Amniotic epithelial cell (primary cell): ENCODE data around the gene UBQLN3.

Source experiments
- DNase-seq: peaks from one replicate; pipeline ENCODE4 v3.0.0-alpha.2; 2010; ENCODE audit warnings: low read depth

The UBQLN3 gene

DNA sequence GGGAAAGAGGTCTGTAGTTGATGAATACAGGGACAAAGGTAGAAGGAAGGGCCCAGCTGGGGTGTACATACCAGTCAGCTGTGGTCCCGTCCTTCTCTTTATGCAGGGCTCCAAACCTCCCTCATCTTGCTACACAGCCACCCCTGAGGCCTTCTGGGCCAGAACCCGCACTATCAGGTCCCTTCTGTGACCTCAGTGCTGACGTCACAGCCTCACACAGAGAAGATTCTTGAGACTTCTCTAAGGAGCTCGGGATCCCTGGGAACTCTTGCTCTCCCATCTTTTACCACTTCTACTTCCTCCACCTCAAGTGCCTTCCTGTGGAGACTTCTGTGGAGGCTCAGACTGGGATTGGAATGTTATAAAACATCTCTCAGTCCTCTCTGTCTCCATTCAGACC lies at the start of gene UBQLN3:
TSS of gene UBQLN3 (minus strand) at position 155 of the 400 bp plus-strand sequence. CDS start 399 bp downstream, outside the sequence.
- DNase-seq = no peak

GRCh38 chr11:5557751-5558150 lies 48.0 kb upstream of the UBQLN3 start:
- DNase-seq = no peak

GRCh38 chr11:5556596-5557188 lies 46.9 kb upstream of the UBQLN3 start:
- DNase-seq = peak; percentile 3

- DNase-seq = no peak
Measured at GRCh38 chr11:5553343-5553742, 43.6 kb upstream of the UBQLN3 start.

GRCh38 chr11:5550440-5551095 lies 40.8 kb upstream of the UBQLN3 start:
- DNase-seq = peak; percentile 57

DNA sequence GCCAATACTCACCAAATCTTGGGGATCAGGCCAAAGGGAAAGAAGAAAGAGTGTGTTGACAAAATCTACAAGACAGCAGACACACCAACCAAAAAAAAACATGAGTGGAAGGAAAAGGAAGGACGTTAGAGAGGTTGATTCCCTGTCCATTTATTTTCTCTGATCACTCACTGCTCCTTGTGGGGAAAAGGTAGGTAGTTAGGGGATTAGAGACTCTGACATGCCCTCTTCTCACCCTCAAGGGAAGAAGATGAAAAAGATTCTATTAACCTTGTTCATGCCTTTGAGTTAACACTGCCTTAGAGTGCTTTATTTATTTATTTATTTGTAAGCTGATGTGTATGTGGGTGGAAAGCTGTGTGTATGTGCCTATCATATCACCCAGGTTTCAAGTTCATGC lies 38.7 kb upstream of the UBQLN3 start, which contains the start of gene OR52H1:
TSS of gene OR52H1 (minus strand) at position 101 of the 400 bp plus-strand sequence. CDS start 3,035 bp downstream, outside the sequence.
- DNase-seq = no peak

DNA sequence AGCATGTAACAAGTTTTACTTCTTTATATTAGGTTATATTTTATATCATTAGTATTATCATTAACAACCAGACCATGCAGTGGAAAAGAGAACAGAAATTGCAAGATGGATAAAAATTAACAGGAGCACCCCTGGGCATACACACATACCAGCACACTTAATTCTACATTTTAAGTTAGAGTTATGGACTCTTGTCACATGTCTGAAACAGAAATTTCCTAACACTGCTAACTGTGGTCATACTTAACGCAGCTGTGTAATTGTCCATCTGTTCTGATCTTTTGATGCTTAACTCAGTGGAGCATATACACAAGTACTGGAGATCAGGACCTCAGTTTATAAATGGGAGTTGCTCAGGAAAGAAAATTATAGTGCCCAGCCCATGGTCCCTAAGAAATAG lies 38.2 kb upstream of the UBQLN3 start:
- DNase-seq = no peak

DNA sequence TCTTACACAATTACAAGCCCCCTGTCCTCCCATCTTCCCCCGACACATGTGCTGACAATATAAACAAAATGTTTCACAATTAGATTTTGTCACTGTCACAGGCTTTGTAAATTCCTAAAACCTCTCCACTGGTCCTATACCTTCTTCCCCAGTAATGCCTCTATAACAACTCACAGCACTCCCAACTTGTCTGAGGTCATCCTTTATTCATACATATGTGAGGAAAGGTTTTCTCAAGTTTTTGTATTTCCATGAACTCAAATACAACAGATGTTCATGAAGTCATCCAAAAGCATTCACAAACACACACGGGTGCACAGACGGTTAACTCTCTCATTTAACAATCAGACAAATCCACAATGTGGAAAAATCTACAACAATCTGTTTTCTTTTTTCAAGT lies 36.7 kb upstream of the UBQLN3 start:
- DNase-seq = no peak

GRCh38 chr11:5541427-5541826 lies 31.7 kb upstream of the UBQLN3 start:
- no peak for DNase-seq

GRCh38 chr11:5536482-5536881 lies 26.7 kb upstream of the UBQLN3 start:
- DNase-seq = no peak

DNA sequence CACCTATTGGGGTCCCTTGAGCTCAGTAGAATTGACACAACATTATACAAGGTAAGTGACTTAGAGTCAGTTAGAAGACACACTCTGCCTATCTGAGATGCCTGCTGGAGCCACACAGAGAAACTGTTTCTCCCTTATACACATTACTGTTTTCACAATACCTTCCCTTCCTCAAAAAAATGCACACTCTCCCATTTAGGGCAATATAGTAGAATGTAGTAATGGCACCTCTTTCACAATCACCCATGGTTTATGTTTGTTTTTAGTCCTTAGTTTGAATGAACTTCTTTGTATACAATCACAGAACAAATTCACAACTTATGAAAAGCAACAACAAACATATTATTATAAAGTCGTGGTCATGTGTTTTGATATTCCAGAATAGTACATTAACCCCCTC lies 24.3 kb upstream of the UBQLN3 start:
- DNase-seq = peak; percentile 3

- no peak for DNase-seq
Measured at GRCh38 chr11:5531053-5531831, 21.5 kb upstream of the UBQLN3 start.

- DNase-seq = no peak
Measured at GRCh38 chr11:5528495-5528894, 18.7 kb upstream of the UBQLN3 start.

GRCh38 chr11:5527716-5528115 lies 18.0 kb upstream of the UBQLN3 start:
- no peak for DNase-seq

GRCh38 chr11:5524756-5525155 lies 15.0 kb upstream of the UBQLN3 start:
- DNase-seq = no peak

DNA sequence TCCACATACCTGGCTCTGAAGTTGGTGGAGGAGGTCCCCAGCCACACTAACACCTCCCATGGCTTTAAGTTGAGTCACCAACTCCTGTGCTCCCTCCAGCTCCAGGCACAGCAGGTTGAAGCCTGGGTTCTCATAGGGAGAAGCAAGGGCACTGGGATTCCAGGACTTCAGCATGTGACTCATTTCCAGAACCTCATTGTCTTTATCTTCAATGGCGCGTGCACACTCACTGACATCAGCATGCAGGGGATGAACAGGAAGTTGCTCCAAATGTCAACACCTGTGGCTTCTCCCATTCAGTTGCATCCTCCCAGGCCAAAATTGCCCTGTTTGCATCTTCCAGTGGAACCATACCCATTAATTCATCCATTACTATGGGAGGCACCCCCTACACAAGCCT lies 12.6 kb upstream of the UBQLN3 start:
- DNase-seq = no peak

DNA sequence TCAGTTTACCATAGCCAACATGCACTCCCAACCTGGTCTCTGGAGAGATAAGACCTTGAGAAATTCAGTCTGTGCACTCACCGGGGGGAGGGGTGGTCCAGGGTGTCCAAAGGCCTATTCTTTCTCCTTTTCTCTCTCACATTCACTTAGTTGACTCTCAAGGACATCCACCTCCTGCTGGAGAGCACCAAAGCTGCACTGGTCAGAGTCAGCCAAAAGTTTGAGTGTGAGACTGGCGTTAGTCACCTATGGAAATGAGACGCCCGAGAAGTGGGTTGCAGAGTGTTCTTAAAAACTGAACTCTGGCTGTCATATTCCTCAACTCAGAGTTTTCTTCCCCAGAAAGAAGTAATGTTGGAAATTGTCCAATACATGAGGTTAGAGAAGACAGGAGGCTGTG lies 11.8 kb upstream of the UBQLN3 start:
- DNase-seq = no peak

- DNase-seq = no peak
Measured at GRCh38 chr11:5516599-5516998, 6.8 kb upstream of the UBQLN3 start, which contains the start of gene UBQLNL. Gene UBQLNL (minus strand): TSS chr11:5516699. CDS start chr11:5516441, 258 bp downstream.

DNA sequence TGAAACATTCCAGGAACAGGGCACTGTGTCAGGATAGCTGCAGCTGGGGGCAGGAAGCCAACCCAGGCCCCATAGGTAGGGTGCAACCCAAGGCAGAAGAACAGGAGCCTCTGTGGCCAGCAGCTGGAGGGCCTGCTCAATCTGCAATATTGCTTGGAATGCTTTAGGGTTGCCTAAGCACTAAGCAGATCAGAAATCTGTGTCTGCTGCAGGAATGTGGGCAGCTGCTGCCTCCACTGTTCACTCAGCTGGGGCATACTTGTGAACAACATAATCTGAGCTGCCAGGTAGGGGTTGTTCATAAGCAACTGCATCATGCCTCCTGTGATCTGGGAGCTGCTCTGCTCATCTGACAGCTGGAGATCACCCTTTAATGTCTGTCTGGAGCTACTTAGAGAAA lies 5.1 kb upstream of the UBQLN3 start:
- no peak for DNase-seq

GRCh38 chr11:5508605-5509004 lies 1.2 kb downstream of the UBQLN3 start:
- no peak for DNase-seq

DNA sequence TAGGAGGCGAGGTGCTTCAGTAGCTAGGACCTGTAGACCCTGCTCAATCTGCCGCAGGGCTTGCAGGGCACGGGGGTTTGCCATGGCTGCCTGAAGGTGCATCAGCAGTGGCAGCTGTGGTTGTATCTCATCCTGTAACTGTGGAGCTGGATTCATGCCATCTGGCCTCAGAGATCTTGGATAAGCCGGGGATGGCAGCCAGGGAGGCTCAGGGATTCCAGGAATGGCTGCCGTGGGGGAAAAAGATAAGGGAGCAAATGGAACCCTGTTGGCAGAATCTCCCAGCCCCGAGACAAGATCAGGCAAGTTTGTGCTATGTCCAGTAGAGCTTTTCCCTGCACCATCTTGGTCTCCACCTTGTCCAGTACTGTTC lies 1.8 kb downstream of the UBQLN3 start:
- DNase-seq = no peak

DNA sequence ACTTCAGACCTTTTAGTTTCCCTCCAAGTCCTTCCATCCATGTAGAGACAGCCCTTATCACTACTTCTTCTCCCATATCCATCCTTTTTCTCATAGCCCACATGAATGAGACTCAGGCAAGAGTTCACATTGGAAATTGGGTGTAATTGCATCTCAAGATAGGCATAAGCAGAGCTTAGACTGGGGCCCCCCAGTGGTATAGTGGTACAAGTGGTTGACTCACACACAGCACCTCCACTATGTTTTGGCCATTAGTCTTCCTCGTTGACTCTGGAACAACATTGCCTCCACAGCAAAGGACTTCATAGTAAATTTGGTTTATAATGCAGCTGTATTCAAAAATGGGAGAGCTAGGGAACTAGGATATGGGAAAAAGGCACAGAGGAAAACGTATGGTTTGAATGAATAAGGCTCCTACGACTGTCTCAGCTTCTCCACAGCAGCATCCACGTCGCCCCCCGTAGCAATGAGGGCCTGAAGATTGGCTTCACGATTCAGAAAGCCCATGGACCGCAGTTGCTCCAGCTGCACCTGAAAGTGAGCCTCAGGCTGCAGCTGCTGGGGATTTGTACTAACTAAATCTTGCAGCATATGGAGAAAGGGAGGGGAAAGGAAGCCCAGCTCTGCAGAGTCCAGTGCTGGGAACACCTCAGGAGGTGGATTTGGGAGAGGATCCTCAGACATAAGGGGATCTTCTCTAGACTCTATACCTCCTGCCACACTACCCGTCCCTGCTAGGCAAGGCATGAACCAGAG lies 2.4 kb downstream of the UBQLN3 start:
- no peak for DNase-seq
